Smooth muscle cell (in vitro differentiated cells): ENCODE measurements around the gene PPP1R27. TPM values are rescaled to one million over a fixed set of nuclear protein-coding genes. Genes with fewer than 3 reads are reported as not detected.

Source experiments
- DNase-seq: peaks from one replicate; lab custom pipeline; 2025; ENCODE audit not compliant: unreplicated experiment; lab: John Stamatoyannopoulos, UW
- H2AFZ ChIP-seq: fragments of 200-600 bp; sonication (generic); 2 replicates; pipeline ENCODE4 v1.6.0; 2016; ENCODE audit warnings: antibody characterized with exemption, low read depth, mild to moderate bottlenecking
- H3F3A ChIP-seq: fragments of 200-600 bp; sonication (generic); 2 replicates; pipeline ENCODE4 v1.6.0; 2017; ENCODE audit warnings: antibody characterized with exemption, low read depth
- H3K27ac ChIP-seq: fragments of 200-600 bp; sonication (generic); 2 replicates; pipeline ENCODE4 v1.5.1; 2016; ENCODE audit warnings: low read depth, mild to moderate bottlenecking
- H3K27me3 ChIP-seq: fragments of 200-600 bp; sonication (generic); 2 replicates; pipeline ENCODE4 v1.6.1; 2016; ENCODE audit warnings: low read depth, mild to moderate bottlenecking
- H3K36me3 ChIP-seq: fragments of 200-600 bp; sonication (generic); 2 replicates; pipeline ENCODE4 v1.5.1; 2016; ENCODE audit warnings: low read depth
- H3K4me1 ChIP-seq: fragments of 200-600 bp; sonication (generic); 2 replicates; pipeline ENCODE4 v1.5.1; 2016; ENCODE audit warnings: low read depth
- H3K4me2 ChIP-seq: fragments of 200-600 bp; sonication (generic); 2 replicates; pipeline ENCODE4 v1.6.0; 2016; ENCODE audit warnings: mild to moderate bottlenecking
- H3K4me3 ChIP-seq: fragments of 200-600 bp; sonication (generic); 2 replicates; pipeline ENCODE4 v1.5.1; 2016; ENCODE audit warnings: mild to moderate bottlenecking
- H3K79me2 ChIP-seq: fragments of 200-600 bp; sonication (generic); 2 replicates; pipeline ENCODE4 v1.6.0; 2016; ENCODE audit warnings: low read depth, mild to moderate bottlenecking
- H3K9ac ChIP-seq: fragments of 200-600 bp; sonication (generic); 2 replicates; pipeline ENCODE4 v1.6.0; 2016; ENCODE audit warnings: low read depth
- H3K9me3 ChIP-seq: fragments of 200-600 bp; sonication (generic); replicated peaks from 2 replicates; pipeline ENCODE4 v1.5.1; 2016; ENCODE audit warnings: low read depth
- H4K20me1 ChIP-seq: fragments of 200-600 bp; sonication (generic); 2 replicates; pipeline ENCODE4 v1.6.0; 2016; ENCODE audit warnings: low read depth
- CTCF ChIP-seq: fragments of 200-600 bp; sonication (generic); IDR thresholded peaks from 2 replicates; pipeline ENCODE4 v1.5.1; 2017; ENCODE audit warnings: borderline replicate concordance, mild to moderate bottlenecking, antibody characterized with exemption; ENCODE audit not compliant: insufficient read depth, poor library complexity, severe bottlenecking
- WGBS: methylation state at CpG from one replicate; pipeline ENCODE4 v1.1.7; 2016; ENCODE audit warnings: low lambda C conversion rate; 5-methylcytosine and 5-hydroxymethylcytosine counted together
- polyA plus RNA-seq: library from polyadenylated mRNA; unstranded; fragments of >200 nt; fragmentation: Nextera tagmentation; extraction: Ambion mirVana; gene quantifications from 2 replicates; pipeline ENCODE4 v1.2.1, GENCODE V29; 2016
- total RNA-seq: library from RNA; depleted of rRNA; stranded (reverse); fragments of >200 nt; gene quantifications from 2 replicates; pipeline ENCODE4 v1.2.3, GENCODE V29; 2014

PPP1R27 gene
- total and polyA plus RNA-seq, 2 experiments from 2014 or later, result 0.79 to 3.1 TPM

- Histone ChIP-seq H3K27ac (no peak overlapping the region), H3K79me2 (no peaks in the 10 kb centered on the region), H3F3A (no peaks in the 10 kb centered on the region), H3K4me1 (no peaks in the 10 kb centered on the region), H3K27me3 (peaks cover 4% of the 10 kb centered on the region), H2AFZ (no peak overlapping the region), H3K9ac (no peak overlapping the region), H3K4me3 (no peak overlapping the region), H3K9me3 (no peaks in the 10 kb centered on the region), H3K4me2 (no peak overlapping the region), H4K20me1 (no peaks in the 10 kb centered on the region), H3K36me3 (no peaks in the 10 kb centered on the region)
- WGBS, result 84% methylated on average over 39 of the region's 45 CpGs
- DNase-seq, result no peak
- no peak for TF ChIP-seq CTCF
These were observed 22.1 kb downstream of the PPP1R27 start for GRCh38 chr17:81812571-81813370.

- H3K9ac ChIP-seq, result no peak overlapping the region
These were observed 22.9 kb downstream of the PPP1R27 start for GRCh38 chr17:81811705-81812570.

DNA sequence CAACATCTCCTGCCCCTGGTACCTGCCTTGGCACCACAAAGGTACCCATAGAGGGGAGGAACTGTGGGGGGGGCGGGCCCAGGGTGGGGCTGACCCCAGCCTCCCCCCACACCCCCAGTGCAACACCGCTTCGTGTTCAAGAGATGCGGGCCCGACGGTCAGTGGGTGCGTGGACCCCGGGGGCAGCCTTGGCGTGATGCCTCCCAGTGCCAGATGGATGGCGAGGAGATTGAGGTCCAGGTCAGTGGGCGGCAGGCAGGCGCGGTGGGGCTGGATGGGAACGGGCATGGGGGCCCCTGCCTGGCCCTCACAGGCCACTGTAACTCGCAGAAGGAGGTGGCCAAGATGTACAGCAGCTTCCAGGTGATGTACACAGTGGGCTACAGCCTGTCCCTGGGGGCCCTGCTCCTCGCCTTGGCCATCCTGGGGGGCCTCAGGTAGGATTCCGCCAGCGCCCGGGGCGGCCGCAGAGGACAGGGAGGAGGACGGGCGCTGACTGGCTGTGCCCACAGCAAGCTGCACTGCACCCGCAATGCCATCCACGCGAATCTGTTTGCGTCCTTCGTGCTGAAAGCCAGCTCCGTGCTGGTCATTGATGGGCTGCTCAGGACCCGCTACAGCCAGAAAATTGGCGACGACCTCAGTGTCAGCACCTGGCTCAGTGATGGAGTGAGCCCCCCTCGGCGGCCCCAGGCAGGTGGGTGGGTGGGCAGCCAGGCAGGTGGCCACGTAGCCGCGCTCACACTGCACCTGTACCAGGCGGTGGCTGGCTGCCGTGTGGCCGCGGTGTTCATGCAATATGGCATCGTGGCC, 23.8 kb downstream of the PPP1R27 start:
- Histone ChIP-seq H3K36me3 (no peaks in the 10 kb centered on the region), H3K9me3 (no peaks in the 10 kb centered on the region), H3K9ac (no peak overlapping the region), H3K79me2 (no peaks in the 10 kb centered on the region), H3K4me2 (no peak overlapping the region), H3F3A (no peaks in the 10 kb centered on the region), H3K4me3 (no peak overlapping the region), H2AFZ (no peak overlapping the region), H3K27ac (no peak overlapping the region), H4K20me1 (no peaks in the 10 kb centered on the region), H3K4me1 (no peaks in the 10 kb centered on the region), H3K27me3 (peaks cover 21% of the 10 kb centered on the region)
- DNase-seq, result no peak
- TF ChIP-seq CTCF, result no peak
- WGBS, result 91% methylated on average over 38 of the region's 42 CpGs

More at GRCh38 chr17:81811705-81812570, 22.9 kb downstream of the PPP1R27 start:
- no peak for DNase-seq
- H2AFZ ChIP-seq, result no peak overlapping the region
- no peaks in the 10 kb centered on the region for H3K36me3 ChIP-seq
- H3K27me3 ChIP-seq, result peaks cover 13% of the 10 kb centered on the region
- H3K4me2 ChIP-seq, result no peak overlapping the region
- no peaks in the 10 kb centered on the region for H3K79me2 ChIP-seq
- 86% methylated on average over 16 of the region's 24 CpGs for WGBS
- no peaks in the 10 kb centered on the region for H3K9me3 ChIP-seq
- H3F3A ChIP-seq, result no peaks in the 10 kb centered on the region
- H3K4me1 ChIP-seq, result no peaks in the 10 kb centered on the region
- TF ChIP-seq CTCF, result no peak
- no peak overlapping the region for H3K4me3 ChIP-seq
- H4K20me1 ChIP-seq, result no peaks in the 10 kb centered on the region
- H3K27ac ChIP-seq, result no peak overlapping the region
